Measurements from ENCODE around the gene C14orf132. TPM values are rescaled to one million over a fixed set of nuclear protein-coding genes. Genes with fewer than 3 reads are reported as not detected.

Gene C14orf132
- total and polyA plus RNA-seq, 10 of the 15 experiments (the other 5 are each of a cell fraction or from before 2014, with no cell fraction given) = under 0.01 to 1.2 (median 0.03) TPM; not detected in 2

- TF ChIP-seq POU2F2 (IDR thresholded peaks at IDR 0.05; ENCODE audit: borderline replicate concordance, low read depth, low read length) (no peak), NFYA (IDR thresholded peaks at IDR 0.05; ENCODE audit: borderline replicate concordance, low read depth, low read length) (no peak), MEF2A (IDR thresholded peaks at IDR 0.05; ENCODE audit: insufficient read depth, low read depth, low read length) (no peak), BRCA1 (IDR thresholded peaks at IDR 0.05; ENCODE audit: low read depth, low read length) (no peak), MEF2B (IDR thresholded peaks at IDR 0.05; ENCODE audit: partially characterized antibody, poor library complexity, severe bottlenecking) (peak; percentile 33), ZNF207 (IDR thresholded peaks at IDR 0.05; ENCODE audit: borderline replicate concordance) (no peak), IRF5 (IDR thresholded peaks at IDR 0.05; ENCODE audit: borderline replicate concordance) (no peak), RCOR1 (conservative IDR thresholded peaks at IDR 0.05; ENCODE audit: low read depth, low read length) (no peak), NR2F1 (conservative IDR thresholded peaks at IDR 0.05) (no peak), RBBP5 (conservative IDR thresholded peaks at IDR 0.05) (no peak), SP1 (IDR thresholded peaks at IDR 0.05; ENCODE audit: low read depth, low read length) (no peak), NR2C2 (IDR thresholded peaks at IDR 0.05; ENCODE audit: borderline replicate concordance, control insufficient read depth, insufficient read length, low read depth) (no peak), STAT3 (IDR thresholded peaks at IDR 0.05; ENCODE audit: low read depth, low read length) (no peak), MYC (IDR thresholded peaks at IDR 0.05; ENCODE audit: insufficient read depth, insufficient read length, insufficient replicate concordance, low read length, severe bottlenecking) (no peak)
- TF ChIP-seq, protein P1, sequence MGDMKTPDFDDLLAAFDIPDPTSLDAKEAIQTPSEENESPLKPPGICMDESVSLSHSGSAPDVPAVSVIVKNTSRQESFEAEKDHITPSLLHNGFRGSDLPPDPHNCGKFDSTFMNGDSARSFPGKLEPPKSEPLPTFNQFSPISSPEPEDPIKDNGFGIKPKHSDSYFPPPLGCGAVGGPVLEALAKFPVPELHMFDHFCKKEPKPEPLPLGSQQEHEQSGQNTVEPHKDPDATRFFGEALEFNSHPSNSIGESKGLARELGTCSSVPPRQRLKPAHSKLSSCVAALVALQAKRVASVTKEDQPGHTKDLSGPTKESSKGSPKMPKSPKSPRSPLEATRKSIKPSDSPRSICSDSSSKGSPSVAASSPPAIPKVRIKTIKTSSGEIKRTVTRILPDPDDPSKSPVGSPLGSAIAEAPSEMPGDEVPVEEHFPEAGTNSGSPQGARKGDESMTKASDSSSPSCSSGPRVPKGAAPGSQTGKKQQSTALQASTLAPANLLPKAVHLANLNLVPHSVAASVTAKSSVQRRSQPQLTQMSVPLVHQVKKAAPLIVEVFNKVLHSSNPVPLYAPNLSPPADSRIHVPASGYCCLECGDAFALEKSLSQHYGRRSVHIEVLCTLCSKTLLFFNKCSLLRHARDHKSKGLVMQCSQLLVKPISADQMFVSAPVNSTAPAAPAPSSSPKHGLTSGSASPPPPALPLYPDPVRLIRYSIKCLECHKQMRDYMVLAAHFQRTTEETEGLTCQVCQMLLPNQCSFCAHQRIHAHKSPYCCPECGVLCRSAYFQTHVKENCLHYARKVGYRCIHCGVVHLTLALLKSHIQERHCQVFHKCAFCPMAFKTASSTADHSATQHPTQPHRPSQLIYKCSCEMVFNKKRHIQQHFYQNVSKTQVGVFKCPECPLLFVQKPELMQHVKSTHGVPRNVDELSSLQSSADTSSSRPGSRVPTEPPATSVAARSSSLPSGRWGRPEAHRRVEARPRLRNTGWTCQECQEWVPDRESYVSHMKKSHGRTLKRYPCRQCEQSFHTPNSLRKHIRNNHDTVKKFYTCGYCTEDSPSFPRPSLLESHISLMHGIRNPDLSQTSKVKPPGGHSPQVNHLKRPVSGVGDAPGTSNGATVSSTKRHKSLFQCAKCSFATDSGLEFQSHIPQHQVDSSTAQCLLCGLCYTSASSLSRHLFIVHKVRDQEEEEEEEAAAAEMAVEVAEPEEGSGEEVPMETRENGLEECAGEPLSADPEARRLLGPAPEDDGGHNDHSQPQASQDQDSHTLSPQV (IDR thresholded peaks at IDR 0.05) = no peak
- TF ChIP-seq, protein P2, sequence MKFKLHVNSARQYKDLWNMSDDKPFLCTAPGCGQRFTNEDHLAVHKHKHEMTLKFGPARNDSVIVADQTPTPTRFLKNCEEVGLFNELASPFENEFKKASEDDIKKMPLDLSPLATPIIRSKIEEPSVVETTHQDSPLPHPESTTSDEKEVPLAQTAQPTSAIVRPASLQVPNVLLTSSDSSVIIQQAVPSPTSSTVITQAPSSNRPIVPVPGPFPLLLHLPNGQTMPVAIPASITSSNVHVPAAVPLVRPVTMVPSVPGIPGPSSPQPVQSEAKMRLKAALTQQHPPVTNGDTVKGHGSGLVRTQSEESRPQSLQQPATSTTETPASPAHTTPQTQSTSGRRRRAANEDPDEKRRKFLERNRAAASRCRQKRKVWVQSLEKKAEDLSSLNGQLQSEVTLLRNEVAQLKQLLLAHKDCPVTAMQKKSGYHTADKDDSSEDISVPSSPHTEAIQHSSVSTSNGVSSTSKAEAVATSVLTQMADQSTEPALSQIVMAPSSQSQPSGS (IDR thresholded peaks at IDR 0.05; ENCODE audit: low read length) = no peak
- TF ChIP-seq, protein P3, sequence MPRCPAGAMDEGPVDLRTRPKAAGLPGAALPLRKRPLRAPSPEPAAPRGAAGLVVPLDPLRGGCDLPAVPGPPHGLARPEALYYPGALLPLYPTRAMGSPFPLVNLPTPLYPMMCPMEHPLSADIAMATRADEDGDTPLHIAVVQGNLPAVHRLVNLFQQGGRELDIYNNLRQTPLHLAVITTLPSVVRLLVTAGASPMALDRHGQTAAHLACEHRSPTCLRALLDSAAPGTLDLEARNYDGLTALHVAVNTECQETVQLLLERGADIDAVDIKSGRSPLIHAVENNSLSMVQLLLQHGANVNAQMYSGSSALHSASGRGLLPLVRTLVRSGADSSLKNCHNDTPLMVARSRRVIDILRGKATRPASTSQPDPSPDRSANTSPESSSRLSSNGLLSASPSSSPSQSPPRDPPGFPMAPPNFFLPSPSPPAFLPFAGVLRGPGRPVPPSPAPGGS (IDR thresholded peaks at IDR 0.05; ENCODE audit: borderline replicate concordance, insufficient read depth, low read depth, low read length, poor library complexity, severe bottlenecking) = no peak
These were observed 25.7 kb downstream of the C14orf132 start (continued) for GRCh38 chr14:96064866-96065265.
